Cerebellar nuclear complex (tissue), 1 donor: ENCODE results near the gene PIGR.

Source experiments
- DNase-seq, 2 experiments: peaks; one replicate each; lab custom pipeline; 2025; lab: John Stamatoyannopoulos, UW

PIGR gene

GRCh38 chr1:206909883-206910318, 36.4 kb downstream of the PIGR start:
- DNase-seq: no peak

- DNase-seq: no peak
Observed at GRCh38 chr1:206909161-206909882, 36.9 kb downstream of the PIGR start.

GRCh38 chr1:206908038-206908437, 38.2 kb downstream of the PIGR start:
- no peak for DNase-seq

GRCh38 chr1:206907304-206907991, 38.8 kb downstream of the PIGR start:
- DNase-seq: no peak

- no peak for DNase-seq
Observed at GRCh38 chr1:206905295-206906164, 40.7 kb downstream of the PIGR start.

GRCh38 chr1:206904423-206905142, 41.7 kb downstream of the PIGR start:
- no peak for DNase-seq

GRCh38 chr1:206903687-206904086, 42.6 kb downstream of the PIGR start:
- DNase-seq: no peak

- no peak for DNase-seq
Observed at GRCh38 chr1:206902702-206903101, 43.6 kb downstream of the PIGR start.

GRCh38 chr1:206901944-206902343, 44.3 kb downstream of the PIGR start:
- DNase-seq: no peak

- DNase-seq: no peak
Observed at GRCh38 chr1:206900149-206900548, 46.1 kb downstream of the PIGR start.

GRCh38 chr1:206899717-206900116, 46.5 kb downstream of the PIGR start:
- DNase-seq: no peak

GRCh38 chr1:206898915-206899431, 47.3 kb downstream of the PIGR start:
- DNase-seq: no peak

GRCh38 chr1:206898089-206898914, 48.0 kb downstream of the PIGR start:
- no peak for DNase-seq

GRCh38 chr1:206897175-206897574, 49.1 kb downstream of the PIGR start, which contains the start of gene IL24:
Gene IL24 (plus strand): TSS chr1:206897443. CDS start chr1:206897833, 390 bp downstream.
- DNase-seq: no peak

- no peak for DNase-seq
Observed at GRCh38 chr1:206896261-206896660, 50.0 kb downstream of the PIGR start.

GRCh38 chr1:206895837-206896242, 50.4 kb downstream of the PIGR start:
- DNase-seq: peak in 1 of 2 experiments; percentile 42

- DNase-seq: no peak
Observed at GRCh38 chr1:206895325-206895724, 50.9 kb downstream of the PIGR start.

GRCh38 chr1:206893380-206893779, 52.9 kb downstream of the PIGR start:
- no peak for DNase-seq

GRCh38 chr1:206892351-206892984, 53.8 kb downstream of the PIGR start:
- no peak for DNase-seq

GRCh38 chr1:206891412-206891811, 54.9 kb downstream of the PIGR start:
- DNase-seq: no peak
